Gastroesophageal sphincter (tissue), 4 donors: Measurements from ENCODE around the gene GZMM. TPM values are rescaled to one million over a fixed set of nuclear protein-coding genes. Genes with fewer than 3 reads are reported as not detected.

ENCODE experiments used
- ATAC-seq: fragments of 150-250 bp; one replicate; pipeline ENCODE4 v1.9.1; 2016; ENCODE audit warnings: mild to moderate bottlenecking, moderate library complexity
- H3K27ac ChIP-seq, 4 donors: fragments of 200-600 bp; sonication (generic) in 3 of 4; 1 replicate in 3 of 4; 2 replicates in 1 of 4; pipeline ENCODE4 v1.5.1; 2016 to 2019
- H3K27me3 ChIP-seq: fragments of 200-600 bp; sonication (generic); one replicate; pipeline ENCODE4 v1.5.1; 2019
- H3K36me3 ChIP-seq, 2 donors: fragments of 200-600 bp; sonication (generic); one replicate each; pipeline ENCODE4 v1.5.1; 2019; ENCODE audit warnings: control low read depth in 1 of 2
- H3K4me1 ChIP-seq, 3 donors: fragments of 200-600 bp; sonication (generic); 1 replicate in 2 of 3; 2 replicates in 1 of 3; pipeline ENCODE4 v1.5.1; 2016 to 2019; ENCODE audit warnings: control low read depth in 2 of 3
- H3K4me3 ChIP-seq, 2 donors: fragments of 200-600 bp; sonication (generic); one replicate each; pipeline ENCODE4 v1.5.1; 2019; ENCODE audit warnings: mild to moderate bottlenecking in 1 of 2, moderate library complexity in 1 of 2
- H3K9me3 ChIP-seq, 3 donors: fragments of 200-600 bp; sonication (generic); one replicate each; pipeline ENCODE4 v1.5.1; 2017 to 2019; ENCODE audit warnings: control low read depth in 2 of 3
- CTCF ChIP-seq, 4 experiments: fragments of 200-600 bp in 2 of 4; fragments of 450-650 bp in 2 of 4; sonication (generic) in 1 of 4; IDR thresholded peaks; one replicate each; pipeline ENCODE4 v1.5.1; 2017 to 2019; ENCODE audit warnings: antibody characterized with exemption in 4 of 4, mild to moderate bottlenecking in 2 of 4, moderate library complexity in 2 of 4
- EP300 ChIP-seq: sonication (generic); formaldehyde crosslinking; IDR thresholded peaks from one replicate; pipeline ENCODE4 v1.6.1; 2017; ENCODE audit warnings: antibody characterized with exemption, mild to moderate bottlenecking
- POLR2A ChIP-seq, 2 donors: fragments of 450-650 bp; IDR thresholded peaks; one replicate each; pipeline ENCODE4 v1.6.1; 2017; ENCODE audit warnings: antibody characterized with exemption in 2 of 2, mild to moderate bottlenecking in 2 of 2, moderate library complexity in 1 of 2
- POLR2AphosphoS5 ChIP-seq: sonication (generic); formaldehyde crosslinking; IDR thresholded peaks from one replicate; pipeline ENCODE4 v1.6.1; 2017; ENCODE audit warnings: antibody characterized with exemption
- WGBS, 2 donors: methylation state at CpG; one replicate each; pipeline ENCODE4 v1.1.5; 2018; ENCODE audit warnings: low coverage in 1 of 2; 5-methylcytosine and 5-hydroxymethylcytosine counted together
- total RNA-seq, 4 donors: library from RNA; depleted of rRNA; stranded (reverse); fragments of >200 nt; gene quantifications; one replicate each; pipeline ENCODE4 v1.1.0, GENCODE V29; 2016

Gene GZMM
- total RNA-seq, 4 donors from 2014 or later, result 0.62 to 1.8 TPM; not detected in 2

- Histone ChIP-seq H3K36me3 (peaks cover 0 to 49% of the 10 kb centered on the region in 2 donors), H3K4me3 (no peak overlapping the region), H3K27ac (no peak overlapping the region), H3K9me3 (no peaks in the 10 kb centered on the region), H3K27me3 (no peaks in the 10 kb centered on the region), H3K4me1 (peaks cover 0 to 54% (median 30%) of the 10 kb centered on the region in 3 donors)
- 78 to 89% methylated on average over 8 to 12 of the region's 28 CpGs for WGBS, 2 donors
- TF ChIP-seq EP300, result no peak
- no peak for TF ChIP-seq CTCF (IDR thresholded peaks at IDR 0.05)
- no peak for TF ChIP-seq POLR2A (IDR thresholded peaks at IDR 0.05)
- no peak for TF ChIP-seq POLR2AphosphoS5
- no peak for ATAC-seq
Measured at GRCh38 chr19:576768-577438, 33.0 kb downstream of the GZMM start.

- whole genome bisulfite sequencing, 2 donors, result 100% methylated on average over 1 of the region's 66 CpGs; no CpG with 5 or more reads in 1 of the 2 donors
- Histone ChIP-seq H3K36me3 (peaks cover 0 to 57% of the 10 kb centered on the region in 2 donors), H3K4me3 (no peak overlapping the region), H3K27me3 (no peaks in the 10 kb centered on the region), H3K27ac (no peak overlapping the region), H3K9me3 (no peaks in the 10 kb centered on the region), H3K4me1 (peaks cover 0 to 53% (median 30%) of the 10 kb centered on the region in 3 donors)
- no peak for ATAC-seq
- TF ChIP-seq POLR2AphosphoS5, result no peak
- no peak for TF ChIP-seq EP300
- no peak for TF ChIP-seq POLR2A (IDR thresholded peaks at IDR 0.05)
Measured at GRCh38 chr19:577439-578392, 33.9 kb downstream of the GZMM start.

GRCh38 chr19:579111-579841 is 35.4 kb downstream of the GZMM start:
- peaks cover 0 to 68% of the 10 kb centered on the region in 2 donors for H3K36me3 ChIP-seq
- 98% methylated on average over 10 of the region's 46 CpGs; no CpG with 5 or more reads in 1 of the 2 donors for WGBS, 2 donors

GRCh38 chr19:579842-580155 is 35.9 kb downstream of the GZMM start:
- H3K4me1 ChIP-seq, result peaks cover 0 to 44% (median 16%) of the 10 kb centered on the region in 3 donors
- TF ChIP-seq POLR2A (IDR thresholded peaks at IDR 0.05), result no peak
- no peak for TF ChIP-seq EP300
- 60% methylated on average over 1 of the region's 11 CpGs; no CpG with 5 or more reads in 1 of the 2 donors for WGBS, 2 donors
- no peak overlapping the region for H3K27ac ChIP-seq
- no peak overlapping the region for H3K4me3 ChIP-seq
- peaks cover 10% of the 10 kb centered on the region for H3K27me3 ChIP-seq
- no peak for ATAC-seq
- peaks cover 0 to 68% of the 10 kb centered on the region in 2 donors for H3K36me3 ChIP-seq
- no peaks in the 10 kb centered on the region for H3K9me3 ChIP-seq

More at GRCh38 chr19:579111-579841, 35.4 kb downstream of the GZMM start:
- Histone ChIP-seq H3K4me1 (peaks cover 0 to 47% (median 22%) of the 10 kb centered on the region in 3 donors), H3K27ac (no peak overlapping the region), H3K27me3 (peaks cover 5% of the 10 kb centered on the region), H3K4me3 (no peak overlapping the region), H3K9me3 (no peaks in the 10 kb centered on the region)
- no peak for TF ChIP-seq CTCF (IDR thresholded peaks at IDR 0.05)
- no peak for TF ChIP-seq POLR2AphosphoS5
- TF ChIP-seq POLR2A (IDR thresholded peaks at IDR 0.05), result no peak
- no peak for TF ChIP-seq EP300
- no peak for ATAC-seq

GRCh38 chr19:580274-580835 is 36.5 kb downstream of the GZMM start:
- H3K27me3 ChIP-seq, result peaks cover 16% of the 10 kb centered on the region
- no peak overlapping the region for H3K27ac ChIP-seq
- H3K9me3 ChIP-seq, result no peaks in the 10 kb centered on the region
- no peak for ATAC-seq
- peaks cover 0 to 38% (median 11%) of the 10 kb centered on the region in 3 donors for H3K4me1 ChIP-seq
- H3K36me3 ChIP-seq, result peaks cover 0 to 68% of the 10 kb centered on the region in 2 donors
- WGBS, 2 donors, result no CpG with 5 or more reads among the region's 22 CpGs
- H3K4me3 ChIP-seq, result no peak overlapping the region
- TF ChIP-seq CTCF (IDR thresholded peaks at IDR 0.05) (no peak), POLR2AphosphoS5 (no peak), EP300 (no peak), POLR2A (IDR thresholded peaks at IDR 0.05) (no peak)
